ENCODE measurements around the gene CARD9.

CARD9 gene

DNA sequence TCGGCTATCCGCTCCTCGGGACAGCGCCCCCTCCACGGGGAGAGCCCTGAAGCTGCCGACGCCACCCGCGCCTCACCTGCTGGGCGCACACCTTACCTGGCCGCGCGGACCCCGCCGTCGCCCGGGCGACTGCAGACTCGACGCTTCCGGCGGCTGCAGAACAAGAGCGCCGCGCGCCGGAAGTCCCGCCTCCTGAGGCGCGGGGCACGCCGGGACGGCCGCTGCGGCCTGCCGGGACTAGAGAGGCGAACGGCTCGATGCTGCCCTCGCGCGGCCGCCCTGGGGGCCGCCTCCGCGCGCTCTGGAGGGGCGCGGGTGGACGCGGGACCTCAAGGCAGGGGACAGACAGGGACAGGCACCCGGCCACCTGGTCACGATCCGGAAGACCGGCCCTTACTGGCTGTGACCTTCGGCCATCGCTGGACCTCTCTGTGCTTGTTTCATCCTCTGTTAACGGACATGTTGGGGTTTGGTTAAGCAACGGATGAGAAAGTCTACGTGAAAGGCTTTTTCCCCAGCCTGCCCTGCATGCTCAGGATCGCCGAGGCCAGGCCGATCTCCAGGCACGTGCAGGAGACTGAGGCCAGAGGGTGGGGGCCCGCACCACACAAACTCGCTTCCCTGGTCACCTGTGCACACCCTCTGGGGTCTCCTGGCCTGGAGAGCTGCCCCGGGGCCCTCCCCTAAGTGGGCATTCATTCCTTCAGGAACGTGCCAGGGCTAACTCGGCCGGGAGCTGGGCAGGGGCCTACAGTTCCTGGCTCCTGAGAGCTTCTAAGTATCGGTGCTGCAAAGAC lies 26.8 kb upstream of the CARD9 start, which contains the start of gene SNAPC4:
SNAPC4 (minus strand) TSS at position 133 of the 797 bp plus-strand sequence. CDS start 1,742 bp downstream, outside the sequence.
- peak; percentile 83 for DNase-seq

DNA sequence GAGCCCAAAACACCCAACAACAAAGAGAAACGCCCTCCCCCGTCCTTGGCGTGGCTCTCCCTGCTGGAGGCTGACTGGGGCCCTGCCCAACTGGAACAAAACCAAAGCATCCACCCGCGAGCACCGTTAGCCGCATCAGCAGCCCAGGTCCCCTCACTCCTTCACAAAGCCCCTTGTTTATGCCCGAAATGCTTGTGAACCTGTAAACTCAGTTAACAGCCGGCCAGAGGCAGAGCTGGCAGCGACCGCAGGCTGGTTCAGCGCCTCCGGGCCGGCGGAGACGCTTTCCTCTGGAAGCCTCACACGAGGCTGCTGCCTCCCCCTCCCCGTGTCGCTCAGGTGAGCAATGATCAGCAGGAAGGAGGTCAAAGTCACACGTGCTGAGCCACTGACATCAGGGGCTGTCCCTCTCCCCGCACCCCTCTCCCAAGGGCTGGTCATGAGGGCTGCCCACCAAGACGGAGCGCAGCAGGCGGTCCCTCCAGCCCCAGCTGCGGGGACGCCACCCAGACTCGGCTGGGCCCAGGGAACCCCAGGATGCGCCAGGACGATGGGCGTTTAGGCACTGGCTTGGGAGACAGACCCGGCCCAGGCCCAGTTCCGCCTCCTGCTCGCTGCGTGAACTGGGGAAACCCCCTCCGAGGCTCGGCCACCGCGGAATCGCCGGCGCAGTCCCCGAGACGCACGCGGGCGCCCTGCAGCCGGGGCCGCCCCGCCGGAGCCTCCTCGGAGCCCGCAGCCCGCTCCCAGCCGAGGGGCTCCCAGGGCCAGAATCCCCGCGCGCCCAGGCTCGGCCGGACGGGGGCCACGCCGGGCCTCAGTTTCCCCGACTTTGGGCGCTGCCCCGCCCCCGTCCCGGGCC lies 25.9 kb upstream of the CARD9 start:
- DNase-seq, result peak; percentile 25

DNA sequence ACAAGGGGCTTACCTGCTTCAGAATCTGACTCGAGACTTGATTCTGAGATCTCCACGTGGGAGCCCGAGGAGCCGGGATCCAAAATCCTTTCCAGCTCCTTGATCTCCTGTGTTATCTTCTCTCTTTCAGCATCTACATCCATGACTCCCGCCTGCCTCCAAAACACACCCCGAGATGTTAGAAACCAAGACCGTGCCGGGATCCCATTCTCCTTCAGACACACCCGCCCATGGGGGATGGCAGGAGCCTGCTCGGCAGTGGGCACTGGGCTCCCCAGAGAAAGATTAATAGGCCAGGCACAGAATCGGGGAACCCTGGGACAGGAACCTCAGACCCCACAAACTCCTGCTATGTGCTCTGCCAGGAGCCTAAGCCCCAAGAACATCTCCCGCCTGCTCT lies 24.8 kb upstream of the CARD9 start:
- no peak for DNase-seq

DNA sequence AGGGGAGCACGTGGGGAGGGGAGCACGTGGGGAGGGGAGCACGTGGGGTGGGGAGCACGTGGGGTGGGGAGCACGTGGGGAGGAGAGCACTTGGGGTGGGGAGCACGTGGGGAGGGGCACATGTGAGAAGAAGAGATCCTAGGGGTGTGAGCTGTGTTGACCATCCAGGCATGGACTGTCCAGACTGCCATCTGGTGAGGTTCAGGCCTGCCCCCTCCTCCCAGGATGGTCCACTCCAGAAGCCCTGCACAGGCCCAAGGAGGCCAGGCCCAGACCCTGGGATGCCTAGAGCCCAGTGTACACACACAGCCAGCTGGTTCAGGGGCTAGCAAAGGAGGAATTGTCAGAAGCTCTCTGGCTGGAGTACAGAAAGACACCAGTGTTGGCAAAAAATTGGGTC lies 24.2 kb upstream of the CARD9 start:
- DNase-seq, result no peak

DNA sequence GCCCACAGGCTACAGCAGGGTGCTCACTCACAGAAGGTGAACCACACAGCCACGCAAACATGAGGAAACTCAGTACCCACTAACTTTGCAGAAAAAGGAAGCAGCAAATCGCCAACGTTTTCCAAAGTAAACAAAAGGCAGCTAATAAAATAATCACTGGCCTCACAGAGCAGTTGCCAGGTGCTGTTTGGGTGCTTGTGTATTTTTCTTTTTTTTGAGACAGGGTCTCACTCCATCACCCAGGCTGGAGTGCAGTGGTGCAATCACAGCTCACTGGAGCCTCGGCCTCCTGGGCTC lies 22.7 kb upstream of the CARD9 start:
- no peak for DNase-seq

DNA sequence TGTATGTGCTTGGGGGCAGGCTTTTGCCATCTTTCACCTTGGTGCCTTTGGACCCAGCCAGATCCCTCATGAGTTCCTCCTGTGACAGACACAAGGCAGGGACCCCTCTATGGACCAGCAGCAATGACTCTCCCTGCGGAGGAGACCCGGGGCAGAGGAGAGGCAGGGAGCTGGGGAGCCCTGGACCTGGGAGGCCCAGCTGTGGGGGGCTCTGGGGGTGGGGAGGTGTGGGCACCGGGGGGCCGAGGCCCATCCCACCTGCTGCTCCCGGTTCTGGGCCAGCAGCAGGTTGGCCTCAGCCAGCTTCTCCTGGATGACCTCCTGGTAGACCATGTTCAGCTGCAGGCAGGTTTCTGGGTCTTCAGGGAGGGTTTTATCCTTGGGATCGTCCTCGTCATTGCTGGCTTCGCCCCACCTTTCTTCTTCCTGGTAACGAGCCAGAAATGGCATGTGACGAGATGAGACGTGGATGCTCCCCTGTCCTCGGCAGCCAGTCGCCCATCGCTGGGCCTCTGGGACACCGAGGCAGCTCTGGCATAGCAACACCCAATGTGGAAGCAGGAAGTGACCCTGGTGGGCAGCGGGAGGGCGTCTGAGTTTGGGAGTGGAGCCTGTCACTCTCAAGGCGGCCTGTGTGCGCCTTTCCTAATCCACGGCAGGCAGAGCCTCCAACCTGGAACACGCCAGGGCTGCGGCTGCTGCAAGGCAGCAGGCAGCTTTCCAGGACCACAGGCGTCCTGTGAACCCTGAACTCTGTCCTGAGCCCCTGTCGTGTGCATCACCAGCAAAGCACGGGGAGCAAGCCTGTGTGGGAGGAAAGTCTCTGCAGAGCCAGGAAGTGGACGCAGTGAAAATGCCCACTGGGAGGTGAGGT lies 22.1 kb upstream of the CARD9 start:
- DNase-seq, result no peak

DNA sequence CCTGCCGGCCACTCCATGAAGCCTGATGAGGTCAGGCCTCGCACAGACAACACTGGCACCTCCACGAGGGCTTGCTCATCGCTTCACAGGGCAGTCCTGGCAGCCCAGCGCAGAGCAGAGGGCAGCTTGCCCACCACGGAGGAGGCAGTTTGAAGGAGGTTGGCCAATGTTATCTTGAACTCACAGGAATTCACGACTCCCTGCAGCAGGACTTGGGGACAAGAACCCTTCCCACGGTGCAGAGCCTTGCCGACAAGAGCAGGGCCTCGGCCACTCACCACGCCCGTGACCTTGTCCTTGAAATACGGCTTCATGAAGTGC lies 21.5 kb upstream of the CARD9 start:
- no peak for DNase-seq

DNA sequence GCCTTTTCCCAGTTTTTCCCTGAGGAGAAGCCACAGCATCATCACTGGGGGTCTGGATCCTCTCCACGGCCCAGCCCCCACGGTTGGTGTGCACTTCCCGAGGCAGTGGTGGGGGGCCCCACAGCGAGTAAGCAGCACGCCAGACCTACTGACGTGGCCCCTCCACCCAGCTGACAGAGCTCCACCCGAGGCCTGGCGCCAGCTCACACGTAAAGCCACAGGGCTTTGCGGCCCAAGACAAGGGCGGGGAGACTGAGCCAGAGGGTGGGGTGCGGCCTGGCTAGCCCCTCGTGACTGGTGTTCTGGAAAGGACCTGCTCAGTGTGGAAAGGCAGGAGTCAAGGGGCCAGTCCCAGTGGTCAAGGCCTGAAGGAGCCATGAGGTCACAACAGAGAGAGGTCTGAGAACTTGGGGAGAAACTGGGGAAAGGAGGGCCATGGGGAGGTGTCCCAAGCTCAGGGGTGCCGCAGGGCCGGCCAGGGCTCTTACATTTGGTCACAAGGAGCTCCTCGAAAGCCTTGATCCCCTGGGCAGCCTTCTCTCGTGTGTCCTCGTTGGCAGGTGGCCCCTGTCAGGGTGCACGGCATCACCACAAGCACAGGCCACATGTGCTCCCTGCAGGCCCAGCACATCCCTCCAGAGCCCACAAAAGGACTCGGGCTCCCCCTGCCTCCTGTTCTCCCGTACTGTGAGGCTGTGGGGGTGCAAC lies 21.0 kb upstream of the CARD9 start:
- no peak for DNase-seq

DNA sequence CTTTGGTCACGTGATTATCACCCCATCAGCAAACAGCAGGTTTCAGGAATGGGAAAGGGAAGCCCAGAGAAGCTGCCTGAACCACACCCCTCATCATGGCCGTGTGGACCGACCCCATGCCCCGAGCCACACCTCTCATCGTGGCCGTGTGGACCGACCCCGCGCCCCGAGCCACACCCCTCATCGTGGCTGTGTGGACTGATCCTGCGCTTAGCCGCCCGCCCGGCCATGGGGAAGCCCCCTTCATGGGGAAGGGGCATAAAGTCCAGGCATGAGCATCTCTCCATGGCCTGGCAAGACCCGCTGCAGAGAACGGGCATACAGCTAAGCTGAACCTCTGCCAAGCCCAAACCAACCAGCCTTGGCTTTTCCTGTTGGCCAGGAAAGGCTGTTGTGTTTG lies 20.1 kb upstream of the CARD9 start:
- no peak for DNase-seq

DNA sequence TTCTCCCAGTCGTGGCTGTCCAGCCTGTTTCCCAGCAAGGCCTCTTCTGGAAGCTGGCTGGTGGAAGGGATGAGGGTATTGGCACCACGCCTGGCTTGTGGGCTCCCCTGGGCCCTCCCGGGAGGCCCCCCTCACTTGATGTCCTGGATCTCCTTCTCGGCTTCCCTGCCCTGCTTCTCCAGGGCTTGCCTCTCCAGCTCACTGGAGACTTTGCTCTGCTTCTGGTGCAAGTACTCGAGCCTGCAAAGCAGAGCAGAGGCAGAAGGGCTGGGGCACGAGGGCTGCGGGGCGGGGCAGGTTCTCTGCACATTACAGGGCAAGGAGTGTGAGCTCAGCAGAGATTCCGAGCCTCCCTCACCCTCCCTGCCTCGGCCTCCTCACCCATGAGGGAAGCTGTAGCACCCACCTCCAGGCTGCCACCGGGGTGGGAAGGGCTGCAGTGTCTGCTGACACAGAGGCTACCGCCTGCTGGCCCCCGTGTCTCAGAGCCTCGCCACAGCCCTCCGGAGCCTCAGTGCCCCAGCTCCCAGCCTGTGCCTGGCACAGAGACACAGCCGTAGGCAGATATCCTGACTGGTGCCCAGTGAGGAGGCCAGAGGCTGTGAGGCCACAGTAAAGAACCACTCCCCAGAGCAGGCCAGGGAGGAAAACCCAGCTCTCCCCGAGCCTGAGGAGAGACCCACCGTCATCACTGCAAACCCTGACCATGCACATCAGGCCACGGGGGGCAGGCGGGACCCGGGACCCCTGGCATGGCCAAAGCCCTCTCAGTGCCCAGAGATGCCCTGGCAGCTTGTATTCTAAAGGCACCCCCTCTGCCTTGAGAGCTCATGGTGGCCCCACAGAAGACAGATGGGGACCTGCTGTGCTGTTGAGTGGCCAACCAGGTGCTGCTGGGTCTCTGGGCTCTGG lies 19.3 kb upstream of the CARD9 start:
- no peak for DNase-seq

DNA sequence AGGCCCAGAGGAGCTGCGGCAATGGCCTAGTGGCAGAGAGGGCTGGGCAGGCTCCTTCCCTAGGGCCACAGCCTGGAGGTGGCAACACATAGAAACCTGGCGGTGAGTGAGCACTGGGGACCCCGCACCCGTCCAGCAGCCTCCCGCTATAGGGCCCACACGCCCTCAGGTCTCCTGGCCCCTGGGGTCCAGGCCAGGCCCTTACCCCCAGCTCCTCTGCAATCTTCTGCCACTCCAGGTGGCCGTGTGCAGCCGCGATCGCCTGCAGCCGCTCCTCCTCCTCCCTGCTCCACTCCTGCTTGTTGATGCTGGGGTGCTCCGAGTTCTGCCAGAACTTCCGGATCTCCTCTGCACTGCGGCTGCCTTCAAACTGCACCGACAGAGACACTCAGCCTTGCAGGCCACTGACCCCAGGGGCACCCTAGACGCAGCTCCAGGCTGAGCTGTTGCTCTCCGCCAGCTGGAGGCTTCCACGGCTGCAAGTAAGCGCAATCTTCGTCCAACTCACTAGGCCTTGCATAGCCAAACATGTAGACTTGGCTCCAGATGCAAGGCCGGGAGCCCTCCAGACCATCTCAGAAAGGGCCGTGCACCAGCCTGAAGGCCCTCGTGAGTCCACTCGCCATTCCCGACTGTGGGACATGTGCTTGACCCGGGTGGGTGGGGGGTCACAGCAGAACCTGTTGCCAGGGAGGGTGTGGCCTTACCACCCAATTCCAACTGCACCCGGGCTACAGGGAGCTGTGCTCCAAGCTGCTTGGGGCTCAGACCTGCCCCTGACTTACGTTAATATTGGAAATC lies 18.5 kb upstream of the CARD9 start:
- no peak for DNase-seq

DNA sequence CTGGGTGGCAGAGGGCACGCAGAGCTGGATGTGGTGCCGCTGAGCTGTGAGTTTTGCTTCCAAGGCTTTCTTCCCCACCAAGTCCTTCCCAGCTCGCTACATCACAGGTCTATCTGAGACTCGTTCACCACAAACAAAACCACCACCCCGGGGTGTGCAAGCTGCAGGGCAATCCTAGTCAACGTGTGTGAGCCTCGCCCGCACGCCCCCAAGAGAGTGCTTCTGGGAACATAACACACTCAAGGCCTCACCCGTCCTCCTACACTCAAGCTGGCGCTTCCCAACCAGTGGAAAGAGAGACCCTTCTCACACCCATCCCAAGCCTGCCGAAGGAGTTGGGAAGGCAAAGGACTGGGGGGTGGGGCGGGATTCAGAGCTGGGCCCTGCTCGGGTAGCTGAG lies 15.9 kb upstream of the CARD9 start:
- DNase-seq, result no peak

DNA sequence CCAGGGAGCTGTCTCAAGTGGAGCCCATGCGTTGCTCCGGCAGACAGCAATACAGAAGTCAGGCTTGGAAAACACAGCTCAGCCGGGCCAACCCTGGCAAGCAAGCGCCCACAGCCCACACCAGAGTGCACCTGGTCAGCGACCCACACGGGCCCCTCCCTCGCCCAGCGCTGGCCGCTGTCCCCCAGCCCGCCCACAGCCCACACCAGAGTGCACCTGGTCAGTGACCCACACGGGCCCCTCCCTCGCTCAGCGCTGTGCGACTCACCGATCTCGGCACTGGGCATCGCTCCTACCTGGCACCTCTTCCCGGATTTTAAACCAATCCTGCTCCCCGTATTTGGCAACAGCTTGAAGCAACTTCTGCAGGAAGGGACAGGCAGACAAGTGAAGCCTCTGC lies 13.7 kb upstream of the CARD9 start:
- DNase-seq, result no peak

DNA sequence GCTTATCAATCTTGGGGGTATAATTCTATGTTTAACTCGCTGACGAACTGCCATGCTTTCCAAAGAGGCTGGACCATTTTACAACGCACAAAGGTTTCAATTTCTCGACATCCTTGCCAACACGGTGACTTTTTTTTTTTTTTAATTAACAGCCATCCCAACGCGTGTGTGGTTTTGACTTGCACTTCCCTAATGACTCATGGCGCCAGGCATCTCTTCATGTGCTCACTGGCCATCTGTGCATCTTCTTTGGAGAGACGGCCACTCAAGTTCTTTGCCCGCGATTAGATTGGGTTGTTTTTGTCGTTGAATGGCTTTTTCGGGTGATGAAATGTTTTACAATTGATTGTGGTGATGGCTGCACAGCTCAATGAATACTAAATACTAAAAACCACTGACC lies 12.5 kb upstream of the CARD9 start:
- no peak for DNase-seq

DNA sequence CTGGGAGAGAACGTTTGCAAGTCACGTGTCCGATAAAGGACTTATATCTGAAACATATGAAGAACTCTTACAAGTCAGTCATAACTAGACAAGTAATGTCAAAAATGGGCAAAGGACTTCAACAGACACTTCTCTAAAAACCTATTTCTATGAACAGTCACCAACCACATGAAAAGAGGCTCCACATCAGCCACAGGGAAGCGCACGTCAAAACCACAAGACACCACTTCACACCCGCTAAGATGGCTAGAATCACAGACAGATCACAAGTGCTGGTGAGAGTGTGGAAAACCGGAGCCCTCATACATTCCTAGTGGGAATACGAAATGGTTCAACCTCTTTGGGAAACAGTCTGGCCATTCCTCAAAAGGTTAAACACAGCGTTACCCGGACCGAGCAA lies 11.5 kb upstream of the CARD9 start:
- peak; percentile 27 for DNase-seq

DNA sequence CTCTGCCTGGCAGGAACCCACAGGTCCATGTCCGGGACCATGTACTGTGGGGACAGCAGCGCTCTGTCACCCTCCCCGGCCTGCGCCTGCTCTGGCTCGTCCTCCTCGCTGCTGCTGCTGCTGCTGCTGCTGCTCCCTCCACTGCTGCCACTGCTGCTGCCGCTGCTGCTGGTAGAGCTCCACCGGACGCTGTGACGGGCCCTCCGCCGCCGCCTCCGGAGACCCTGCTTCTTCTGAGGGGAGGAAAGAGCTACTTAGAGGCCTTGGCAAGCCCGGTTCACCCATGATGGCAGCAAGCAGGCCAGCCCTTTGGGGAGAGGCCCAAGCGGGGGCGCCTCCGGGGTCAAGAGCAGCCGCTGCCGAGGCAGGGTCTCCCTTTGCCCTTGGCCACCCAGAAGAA lies 10.0 kb upstream of the CARD9 start:
- no peak for DNase-seq

DNA sequence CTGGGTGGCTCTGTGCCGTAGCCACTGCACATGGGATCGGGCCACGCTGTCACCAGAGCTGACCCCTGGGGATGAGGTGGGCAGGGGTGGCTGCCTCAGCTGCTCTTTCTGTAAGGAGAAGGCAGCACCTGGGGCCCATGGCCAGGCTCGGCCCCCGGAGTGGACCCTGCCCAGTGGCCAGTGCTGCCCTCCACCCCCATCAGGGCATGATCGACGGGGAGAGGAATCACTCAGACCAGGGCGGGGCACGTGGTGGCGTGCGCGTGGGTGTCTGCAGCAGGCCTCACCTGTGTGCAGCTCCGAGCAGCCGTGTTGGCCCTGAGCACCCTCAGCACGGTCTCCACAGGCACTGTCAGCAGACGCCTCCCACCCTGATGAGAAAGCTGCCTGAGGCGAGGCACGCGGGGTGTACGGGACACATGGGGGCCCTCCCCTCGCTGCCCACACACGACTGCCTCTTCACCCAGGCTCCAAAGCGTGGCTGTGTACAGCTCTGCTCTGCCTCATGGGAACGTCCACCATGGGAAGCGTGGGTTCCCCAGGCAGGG lies 8.6 kb upstream of the CARD9 start:
- DNase-seq, result no peak

DNA sequence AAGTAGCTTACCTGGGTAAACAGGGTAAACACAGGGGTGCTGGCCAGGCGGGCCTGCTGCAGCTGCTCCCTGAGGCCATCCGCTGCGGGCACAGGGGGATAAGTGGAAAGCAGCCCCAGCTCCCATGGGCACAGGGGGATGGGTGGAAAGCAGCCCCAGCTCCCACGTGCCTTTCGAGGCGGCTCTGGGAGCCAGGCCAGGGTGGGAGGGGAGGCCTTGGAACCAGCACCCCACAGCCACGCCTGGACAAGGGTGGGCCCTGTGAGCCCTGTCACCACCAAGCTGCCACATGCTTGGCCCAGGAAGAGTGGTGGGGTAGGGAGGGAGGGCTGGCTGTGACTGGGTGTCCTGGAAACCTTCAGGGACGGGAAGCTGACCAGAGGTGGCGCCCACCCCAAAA lies 7.8 kb upstream of the CARD9 start:
- DNase-seq, result no peak

DNA sequence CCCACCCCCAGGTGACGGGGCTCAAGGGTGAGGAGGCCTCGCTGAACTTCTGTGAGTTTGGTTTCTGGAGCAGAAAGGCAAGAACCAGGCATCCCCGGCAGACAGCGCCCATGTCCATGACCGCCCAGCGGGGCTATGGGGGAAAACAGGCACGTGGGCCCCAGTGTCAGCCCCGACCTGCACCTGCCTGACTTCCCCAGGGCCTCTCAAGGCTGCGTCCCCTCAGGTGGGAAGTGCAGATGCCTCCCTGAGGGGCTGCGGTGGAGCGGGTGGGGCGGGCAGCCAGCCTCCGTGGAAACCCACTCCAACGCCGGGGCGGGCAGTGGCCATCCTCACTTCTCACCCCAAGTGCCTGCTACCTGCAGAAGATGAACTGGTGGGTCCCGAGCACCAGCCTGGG lies 6.9 kb upstream of the CARD9 start:
- no peak for DNase-seq

DNA sequence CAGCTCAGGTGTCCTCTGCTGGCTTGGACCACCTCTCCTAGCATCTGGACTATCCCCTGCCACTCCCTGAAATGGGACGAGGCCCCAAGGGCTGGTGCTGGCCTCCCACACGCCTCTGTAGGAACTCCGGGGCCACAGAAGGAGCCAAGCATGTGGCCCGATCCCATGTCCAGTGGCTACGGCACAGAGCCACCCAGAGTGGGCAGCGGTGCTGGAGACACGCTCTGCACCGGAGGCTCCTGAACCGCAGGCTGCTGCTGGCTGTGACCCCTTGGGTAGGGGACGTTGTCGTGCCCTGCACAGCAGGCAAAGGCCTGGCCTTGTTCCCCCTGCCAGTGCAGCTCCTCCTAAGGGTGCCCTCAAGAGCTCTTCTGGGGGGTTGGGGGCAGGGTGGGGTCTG lies 6.4 kb upstream of the CARD9 start:
- DNase-seq, result no peak

DNA sequence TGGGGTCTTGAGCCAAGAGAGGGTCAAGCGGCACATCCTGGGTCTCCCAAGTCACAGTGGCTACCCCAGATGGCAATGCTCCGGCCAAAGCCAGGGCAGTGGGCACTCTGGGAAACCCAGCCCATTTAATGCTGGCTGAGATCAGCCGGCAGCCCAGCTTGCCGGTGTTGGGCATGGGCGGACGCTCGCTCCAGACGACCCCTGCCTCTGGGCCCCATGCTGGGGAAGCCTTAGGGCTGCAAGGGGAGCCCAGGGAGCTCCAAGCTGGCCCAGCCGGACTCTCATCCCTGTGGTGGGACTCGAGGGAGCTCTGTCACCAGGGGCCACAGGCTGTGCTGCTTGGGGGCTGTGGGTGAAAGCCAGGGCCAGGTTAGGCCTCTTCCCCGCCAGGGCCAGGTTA lies 5.9 kb upstream of the CARD9 start:
- DNase-seq, result no peak

Measured in activated CD4-positive, alpha-beta T cell treated with anti-CD3 and anti-CD28 coated beads, Interleukin-2, amount 50 U/mL, for 1 hour (primary cell).